Measurements from ENCODE around the gene CAPNS1. TPM values are rescaled to one million over a fixed set of nuclear protein-coding genes. Genes with fewer than 3 reads are reported as not detected.
"Not testable (repeated sequence)": the region's sequence is repeated elsewhere in the genome, so short reads cannot be mapped to it uniquely, and the experiment has no call there.

The CAPNS1 gene
- total RNA-seq, 4 donors from 2014 or later = 60.2 to 95.5 (median 79.2) TPM

- DNase-seq (ENCODE audit: low spot score in 2 of 2) = no peak
- Histone ChIP-seq H3K36me3 (no peaks in the 10 kb centered on the region), H3K4me3 (no peak overlapping the region), H3K27me3 (no peaks in the 10 kb centered on the region), H3K9me3 (no peaks in the 10 kb centered on the region), H3K27ac (no peak overlapping the region), H3K4me1 (peaks cover 9% of the 10 kb centered on the region)
- TF ChIP-seq POLR2A (IDR thresholded peaks at IDR 0.05) (no peak), EP300 (IDR thresholded peaks at IDR 0.05) (no peak), POLR2AphosphoS5 (IDR thresholded peaks at IDR 0.05) (no peak)
- TF ChIP-seq, protein P1, sequence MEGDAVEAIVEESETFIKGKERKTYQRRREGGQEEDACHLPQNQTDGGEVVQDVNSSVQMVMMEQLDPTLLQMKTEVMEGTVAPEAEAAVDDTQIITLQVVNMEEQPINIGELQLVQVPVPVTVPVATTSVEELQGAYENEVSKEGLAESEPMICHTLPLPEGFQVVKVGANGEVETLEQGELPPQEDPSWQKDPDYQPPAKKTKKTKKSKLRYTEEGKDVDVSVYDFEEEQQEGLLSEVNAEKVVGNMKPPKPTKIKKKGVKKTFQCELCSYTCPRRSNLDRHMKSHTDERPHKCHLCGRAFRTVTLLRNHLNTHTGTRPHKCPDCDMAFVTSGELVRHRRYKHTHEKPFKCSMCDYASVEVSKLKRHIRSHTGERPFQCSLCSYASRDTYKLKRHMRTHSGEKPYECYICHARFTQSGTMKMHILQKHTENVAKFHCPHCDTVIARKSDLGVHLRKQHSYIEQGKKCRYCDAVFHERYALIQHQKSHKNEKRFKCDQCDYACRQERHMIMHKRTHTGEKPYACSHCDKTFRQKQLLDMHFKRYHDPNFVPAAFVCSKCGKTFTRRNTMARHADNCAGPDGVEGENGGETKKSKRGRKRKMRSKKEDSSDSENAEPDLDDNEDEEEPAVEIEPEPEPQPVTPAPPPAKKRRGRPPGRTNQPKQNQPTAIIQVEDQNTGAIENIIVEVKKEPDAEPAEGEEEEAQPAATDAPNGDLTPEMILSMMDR (IDR thresholded peaks at IDR 0.05) = no peak
- WGBS = 49% methylated on average over 9 of the region's 9 CpGs
Observed at GRCh38 chr19:36169084-36169760, 29.4 kb downstream of the CAPNS1 start.

DNA sequence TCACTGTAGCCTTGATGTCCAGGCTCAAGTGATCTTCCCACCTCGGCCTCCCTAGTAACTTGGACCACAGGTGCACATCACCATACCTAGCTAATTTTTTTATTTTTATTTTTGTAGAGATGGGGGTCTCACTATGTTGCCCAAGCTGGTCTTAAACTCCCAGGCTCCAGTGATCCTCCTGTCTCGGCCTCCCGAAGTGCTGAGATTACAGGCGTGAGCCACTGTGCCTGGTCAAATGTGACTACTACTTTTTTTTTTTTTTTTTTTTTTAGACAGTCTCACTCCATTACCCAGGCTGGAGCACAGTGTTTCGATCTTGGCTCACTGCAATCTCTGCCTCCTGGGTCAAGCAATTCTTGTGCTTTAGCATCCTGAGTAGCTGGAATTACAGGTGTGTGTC lies 33.0 kb downstream of the CAPNS1 start:
- TF ChIP-seq POLR2AphosphoS5 (IDR thresholded peaks at IDR 0.05) = no peak
- no peak for TF ChIP-seq EP300 (IDR thresholded peaks at IDR 0.05)
- no peak for TF ChIP-seq POLR2A (IDR thresholded peaks at IDR 0.05)
- TF ChIP-seq, protein P1 (IDR thresholded peaks at IDR 0.05) = no peak
- Histone ChIP-seq H3K4me1 (peaks cover 9% of the 10 kb centered on the region), H3K9me3 (no peaks in the 10 kb centered on the region), H3K27ac (no peak overlapping the region), H3K4me3 (no peak overlapping the region), H3K36me3 (no peaks in the 10 kb centered on the region), H3K27me3 (no peaks in the 10 kb centered on the region)
- DNase-seq (ENCODE audit: low spot score in 2 of 2) = no peak
- 92% methylated on average over 5 of the region's 5 CpGs for WGBS

DNA sequence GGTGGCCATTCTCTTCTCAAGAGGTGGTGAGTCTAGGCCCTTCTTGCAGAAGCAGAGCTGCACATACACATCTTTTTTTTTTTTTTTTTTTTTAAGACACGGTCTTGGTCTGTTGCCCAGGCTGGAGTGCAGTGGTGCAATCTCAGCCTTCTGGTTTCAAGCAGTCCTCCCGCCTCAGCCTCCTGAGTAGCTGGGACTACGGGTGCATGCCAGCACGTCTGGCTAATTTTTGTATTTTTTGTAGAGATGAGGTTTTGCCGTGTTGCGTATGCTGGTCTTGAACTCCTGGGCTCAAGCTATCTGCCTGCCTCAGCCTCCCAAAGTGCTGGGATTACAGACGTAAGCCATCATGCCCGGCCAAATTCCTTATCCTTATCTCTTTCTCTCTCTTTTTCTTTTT lies 34.0 kb downstream of the CAPNS1 start:
- H3K36me3 ChIP-seq; DNase-seq (ENCODE audit: low spot score in 2 of 2); H3K27me3 ChIP-seq; H3K27ac ChIP-seq; H3K4me3 ChIP-seq; H3K9me3 ChIP-seq; H3K4me1 ChIP-seq: not testable (repeated sequence)
- WGBS = 86% methylated on average over 8 of the region's 8 CpGs

- 64% methylated on average over 2 of the region's 2 CpGs for WGBS
- H3K4me3 ChIP-seq; H3K27ac ChIP-seq; H3K9me3 ChIP-seq; H3K27me3 ChIP-seq; DNase-seq (ENCODE audit: low spot score in 2 of 2); H3K4me1 ChIP-seq: not testable (repeated sequence)
- H3K36me3 ChIP-seq = peaks cover 12% of the 10 kb centered on the region
Observed at GRCh38 chr19:36179077-36179476, 39.2 kb downstream of the CAPNS1 start.

DNA sequence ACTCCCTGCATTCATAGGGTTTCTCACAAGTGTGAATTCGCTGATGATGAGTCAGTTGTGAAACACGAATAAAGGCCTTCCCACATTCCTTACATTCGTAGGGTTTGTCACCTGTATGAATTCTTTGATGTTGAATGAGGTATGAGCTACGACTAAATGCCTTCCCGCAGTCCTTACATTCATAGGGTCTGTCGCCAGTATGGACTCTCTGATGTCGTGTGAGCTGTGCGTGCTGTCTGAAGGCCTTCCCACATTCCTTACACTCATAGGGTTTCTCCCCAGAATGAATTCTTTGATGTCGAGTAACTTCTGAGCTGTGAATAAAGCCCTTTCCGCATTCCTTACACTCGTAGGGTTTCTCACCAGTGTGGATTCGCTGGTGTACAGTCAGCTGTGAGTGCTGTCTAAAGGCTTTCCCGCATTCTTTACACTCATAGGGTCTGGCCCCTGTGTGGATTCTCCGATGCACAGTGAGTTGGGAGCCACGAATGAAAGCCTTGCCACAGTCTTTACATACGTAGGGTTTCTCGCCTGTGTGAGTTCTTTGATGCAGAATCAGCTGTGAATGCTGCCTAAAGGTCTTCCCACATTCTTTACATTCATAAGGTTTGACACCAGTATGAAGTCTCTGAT lies 42.9 kb downstream of the CAPNS1 start:
- Histone ChIP-seq H3K4me1 (no peaks in the 10 kb centered on the region), H3K9me3 (no peaks in the 10 kb centered on the region), H3K4me3 (no peak overlapping the region), H3K36me3 (peaks cover 12% of the 10 kb centered on the region), H3K27ac (no peak overlapping the region), H3K27me3 (no peaks in the 10 kb centered on the region)
- TF ChIP-seq, protein P1 (IDR thresholded peaks at IDR 0.05) = no peak
- TF ChIP-seq EP300 (IDR thresholded peaks at IDR 0.05) (no peak), POLR2A (IDR thresholded peaks at IDR 0.05) (no peak), POLR2AphosphoS5 (IDR thresholded peaks at IDR 0.05) (no peak)
- 81% methylated on average over 17 of the region's 17 CpGs for WGBS
- no peak for DNase-seq (ENCODE audit: low spot score in 2 of 2)

GRCh38 chr19:36183245-36183628 lies 43.4 kb downstream of the CAPNS1 start:
- Histone ChIP-seq H3K36me3 (peaks cover 12% of the 10 kb centered on the region), H3K9me3 (no peaks in the 10 kb centered on the region), H3K27me3 (no peaks in the 10 kb centered on the region), H3K27ac (no peak overlapping the region), H3K4me3 (no peak overlapping the region), H3K4me1 (no peaks in the 10 kb centered on the region)
- DNase-seq (ENCODE audit: low spot score in 2 of 2) = no peak
- TF ChIP-seq POLR2A (IDR thresholded peaks at IDR 0.05) (no peak), EP300 (IDR thresholded peaks at IDR 0.05) (no peak), POLR2AphosphoS5 (IDR thresholded peaks at IDR 0.05) (no peak)
- TF ChIP-seq, protein P1 (IDR thresholded peaks at IDR 0.05) = no peak
- WGBS = 86% methylated on average over 10 of the region's 10 CpGs

DNA sequence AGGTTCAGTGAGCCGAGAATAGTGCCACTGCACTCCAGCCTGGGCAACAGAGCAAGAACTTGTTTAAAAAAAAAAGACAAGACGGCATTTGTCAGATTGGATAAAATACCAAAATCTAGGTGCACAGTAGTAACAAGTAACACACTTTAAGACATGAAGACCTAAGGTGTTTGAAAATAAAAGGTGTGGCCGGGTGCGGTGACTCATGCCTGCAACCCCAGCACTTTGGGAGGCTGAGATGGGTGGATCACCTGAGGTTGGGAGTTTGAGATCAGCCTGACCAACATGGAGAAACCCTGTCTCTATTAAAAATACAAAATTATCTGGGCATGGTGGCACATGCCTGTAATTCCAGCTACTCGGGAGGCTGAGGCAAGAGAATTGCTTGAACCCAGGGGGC lies 46.9 kb downstream of the CAPNS1 start:
- H3K4me1 ChIP-seq; H3K4me3 ChIP-seq; H3K9me3 ChIP-seq; H3K27me3 ChIP-seq; H3K27ac ChIP-seq; DNase-seq (ENCODE audit: low spot score in 2 of 2): not testable (repeated sequence)
- 92% methylated on average over 5 of the region's 5 CpGs for WGBS
- peaks cover 12% of the 10 kb centered on the region for H3K36me3 ChIP-seq

Measured in suprapubic skin (tissue), 4 donors.